GM12873 (cell line): ENCODE measurements around the gene TMED6.

Experiments
- CTCF ChIP-seq: IDR thresholded peaks from 2 replicates; pipeline ENCODE4 v1.5.1; 2012; ENCODE audit warnings: low read depth, mild to moderate bottlenecking, moderate library complexity, low read length, control low read depth; ENCODE audit not compliant: insufficient read depth; ENCODE audit errors: missing control alignments

The TMED6 gene

GRCh38 chr16:69350536-69351133, 951 bp downstream of the TMED6 start:
- no peak for TF ChIP-seq CTCF

DNA sequence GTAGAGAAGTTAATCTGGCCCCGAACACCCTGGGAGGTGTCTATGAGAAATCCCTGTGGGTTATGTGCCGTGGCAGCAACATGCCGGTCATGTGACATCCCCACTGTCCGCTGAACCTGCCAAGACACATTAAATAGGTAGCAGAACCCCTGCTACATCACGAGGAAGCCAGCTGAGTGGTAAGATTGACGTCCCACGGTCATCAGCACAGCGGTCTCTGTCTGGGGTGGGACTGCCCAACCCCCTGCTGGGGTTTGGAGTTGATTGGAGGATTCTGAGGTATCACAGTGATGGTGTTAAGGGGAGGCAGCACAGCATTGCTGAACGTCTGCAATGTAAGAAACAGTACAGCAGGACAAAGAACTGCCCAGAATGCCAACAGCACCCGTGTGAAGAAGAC, 2.0 kb downstream of the TMED6 start:
- no peak for TF ChIP-seq CTCF

GRCh38 chr16:69348222-69348621, 3.4 kb downstream of the TMED6 start:
- no peak for TF ChIP-seq CTCF

DNA sequence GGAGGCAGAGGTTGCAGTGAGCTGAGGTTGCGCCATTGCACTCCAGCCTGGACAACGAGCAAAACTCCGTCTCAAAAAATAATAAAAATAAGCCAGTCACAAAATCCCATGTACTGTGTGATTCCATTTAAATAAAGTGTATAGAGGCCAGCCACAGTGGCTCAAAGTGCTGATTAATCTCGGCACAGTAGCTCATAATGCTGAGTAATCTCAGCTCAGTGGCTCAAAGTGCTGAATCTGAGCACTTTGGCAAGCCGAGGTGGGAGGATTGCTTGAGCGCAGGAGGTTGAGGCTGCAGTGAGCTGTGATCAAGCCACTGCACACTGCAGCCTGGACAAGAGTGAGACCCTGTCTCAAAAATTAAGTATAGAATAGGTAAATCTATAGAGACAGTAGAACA, 4.9 kb downstream of the TMED6 start:
- no peak for TF ChIP-seq CTCF

- no peak for TF ChIP-seq CTCF
Observed at GRCh38 chr16:69345923-69346322, 5.7 kb downstream of the TMED6 start.

DNA sequence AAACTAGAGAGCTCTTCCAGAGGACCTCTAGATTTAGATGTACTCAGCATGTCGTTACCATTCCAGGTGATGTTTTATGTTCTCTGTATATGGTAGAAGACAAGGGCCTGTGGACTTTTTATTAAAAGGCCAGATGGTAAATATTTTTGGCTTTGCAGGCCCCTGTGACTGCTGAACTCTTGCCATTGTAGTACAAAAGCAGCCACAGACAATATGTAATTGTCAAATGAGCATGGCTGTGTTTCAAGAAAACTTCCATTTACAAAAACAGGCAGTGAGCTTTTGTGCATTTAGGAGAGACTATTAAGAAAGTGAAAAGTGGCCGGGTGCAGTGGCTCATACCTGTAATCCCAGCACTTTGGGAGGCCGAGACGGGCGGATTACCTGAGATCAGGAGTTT, 7.4 kb downstream of the TMED6 start:
- TF ChIP-seq CTCF: no peak

GRCh38 chr16:69340095-69340644, 11.4 kb downstream of the TMED6 start:
- TF ChIP-seq CTCF: no peak
